Measurements from ENCODE around the gene LAMA2.

The LAMA2 gene

GRCh38 chr6:128882991-128883611, at the start of gene LAMA2:
LAMA2 (plus strand) TSS chr6:128883138; CDS start chr6:128883246, 108 bp downstream.
- DNase-seq (ENCODE audit: low read depth in 2 of 2): no peak

GRCh38 chr6:128836761-128837160, 46.2 kb upstream of the LAMA2 start:
- DNase-seq (ENCODE audit: low read depth in 2 of 2): no peak

GRCh38 chr6:128841518-128841917, 41.4 kb upstream of the LAMA2 start:
- no peak for DNase-seq (ENCODE audit: low read depth in 2 of 2)

GRCh38 chr6:128844598-128844997, 38.3 kb upstream of the LAMA2 start:
- DNase-seq (ENCODE audit: low read depth in 2 of 2): no peak

- DNase-seq (ENCODE audit: low read depth in 2 of 2): no peak
These were observed 35.3 kb upstream of the LAMA2 start for GRCh38 chr6:128847431-128848210.

- DNase-seq (ENCODE audit: low read depth in 2 of 2): no peak
These were observed 34.6 kb upstream of the LAMA2 start for GRCh38 chr6:128848212-128848935.

- DNase-seq (ENCODE audit: low read depth in 2 of 2): no peak
These were observed 27.3 kb upstream of the LAMA2 start for GRCh38 chr6:128855581-128856085.

- no peak for DNase-seq (ENCODE audit: low read depth in 2 of 2)
These were observed 25.1 kb upstream of the LAMA2 start for GRCh38 chr6:128857806-128858205.

- no peak for DNase-seq (ENCODE audit: low read depth in 2 of 2)
These were observed 22.2 kb upstream of the LAMA2 start for GRCh38 chr6:128860782-128861181.

GRCh38 chr6:128863983-128864382, 19.0 kb upstream of the LAMA2 start:
- no peak for DNase-seq (ENCODE audit: low read depth in 2 of 2)

- DNase-seq (ENCODE audit: low read depth in 2 of 2): no peak
These were observed 12.2 kb upstream of the LAMA2 start for GRCh38 chr6:128870746-128871145.

- DNase-seq (ENCODE audit: low read depth in 2 of 2): no peak
These were observed 8.1 kb upstream of the LAMA2 start for GRCh38 chr6:128874863-128875262.

- no peak for DNase-seq (ENCODE audit: low read depth in 2 of 2)
These were observed 378 bp upstream of the LAMA2 start for GRCh38 chr6:128882560-128882959.

GRCh38 chr6:128883906-128884305, 968 bp downstream of the LAMA2 start:
- no peak for DNase-seq (ENCODE audit: low read depth in 2 of 2)

GRCh38 chr6:128885381-128885780, 2.4 kb downstream of the LAMA2 start:
- DNase-seq (ENCODE audit: low read depth in 2 of 2): no peak

- no peak for DNase-seq (ENCODE audit: low read depth in 2 of 2)
These were observed 3.8 kb downstream of the LAMA2 start for GRCh38 chr6:128886706-128887105.

GRCh38 chr6:128888444-128889175, 5.7 kb downstream of the LAMA2 start:
- no peak for DNase-seq (ENCODE audit: low read depth in 2 of 2)

- no peak for DNase-seq (ENCODE audit: low read depth in 2 of 2)
These were observed 6.9 kb downstream of the LAMA2 start for GRCh38 chr6:128889870-128890269.

GRCh38 chr6:128892079-128892478, 9.1 kb downstream of the LAMA2 start:
- DNase-seq (ENCODE audit: low read depth in 2 of 2): no peak

GRCh38 chr6:128899341-128900050, 16.6 kb downstream of the LAMA2 start:
- DNase-seq (ENCODE audit: low read depth in 2 of 2): no peak

- DNase-seq (ENCODE audit: low read depth in 2 of 2): no peak
These were observed 20.8 kb downstream of the LAMA2 start for GRCh38 chr6:128903715-128904114.

Data from stimulated activated CD4-positive, alpha-beta T cell treated with anti-CD3 and anti-CD28 coated beads, Interleukin-12 subunit alpha, Interleukin-12 subunit beta, amount 100 ng/mL, for 24 hours (primary cell).